ENCODE results near the gene MYEOV.

The MYEOV gene

DNA sequence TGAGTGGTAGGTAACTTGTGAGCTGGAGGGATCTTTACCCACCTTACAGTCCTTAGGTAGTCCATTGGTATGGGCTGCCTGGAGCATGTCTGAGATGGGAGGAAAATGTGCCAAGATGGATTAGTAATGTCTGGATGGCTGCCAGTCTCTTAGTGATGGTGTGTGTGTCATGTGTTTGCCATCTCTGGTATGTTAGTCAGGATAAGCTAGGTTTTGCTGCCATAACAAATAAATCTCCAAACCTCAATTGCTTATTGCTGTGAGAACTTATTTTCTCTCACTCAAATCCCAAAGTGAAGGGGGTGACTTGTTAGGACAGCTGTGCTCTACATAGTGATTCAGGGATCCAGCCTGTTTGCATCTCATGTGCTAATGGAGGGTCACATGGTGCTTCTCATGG is 40.9 kb upstream of the MYEOV start:
- peaks cover 28% of the 10 kb centered on the region for H3K27me3 ChIP-seq (ENCODE audit: insufficient read depth, low read length)

DNA sequence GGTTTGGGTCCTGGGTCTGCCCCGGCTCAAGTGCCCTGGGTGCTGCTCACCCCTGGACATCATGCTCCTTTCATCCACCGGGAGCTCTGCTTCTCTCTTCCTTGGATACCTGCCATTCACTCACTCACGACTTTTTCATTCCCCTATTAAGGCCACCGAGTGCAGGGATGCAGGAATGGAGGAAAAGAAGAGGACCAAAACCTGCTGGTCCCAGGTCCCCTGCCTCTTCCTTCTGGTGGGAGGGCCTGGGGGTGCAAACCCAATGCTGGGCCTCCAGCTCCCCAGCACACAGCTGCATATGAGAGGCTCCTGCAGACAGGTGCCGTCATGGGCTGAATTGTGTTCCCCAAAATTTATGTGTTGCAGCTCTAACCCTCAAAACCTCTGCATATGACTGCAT is 36.8 kb upstream of the MYEOV start:
- Histone ChIP-seq H3K79me2 (ENCODE audit: control insufficient read depth, insufficient read depth, low read length, unreplicated experiment) (no peaks in the 10 kb centered on the region), H3K4me3 (ENCODE audit: low read depth, low read length) (no peak overlapping the region), H2AFZ (ENCODE audit: low read length, unreplicated experiment) (no peak overlapping the region), H3K36me3 (ENCODE audit: insufficient read depth, low read length) (no peaks in the 10 kb centered on the region), H3K27ac (ENCODE audit: low read depth, low read length) (no peak overlapping the region), H3K27me3 (ENCODE audit: insufficient read depth, low read length) (peaks cover 20% of the 10 kb centered on the region), H3K4me1 (ENCODE audit: control insufficient read depth, insufficient read depth, low read length, unreplicated experiment) (no peaks in the 10 kb centered on the region)

More for the DNA sequence above, 40.9 kb upstream of the MYEOV start:
- H2AFZ ChIP-seq (ENCODE audit: low read length, unreplicated experiment), result no peak overlapping the region
- no peaks in the 10 kb centered on the region for H3K36me3 ChIP-seq (ENCODE audit: insufficient read depth, low read length)
- H3K27ac ChIP-seq (ENCODE audit: low read depth, low read length), result no peak overlapping the region
- H3K4me1 ChIP-seq (ENCODE audit: control insufficient read depth, insufficient read depth, low read length, unreplicated experiment), result no peaks in the 10 kb centered on the region
- no peaks in the 10 kb centered on the region for H3K79me2 ChIP-seq (ENCODE audit: control insufficient read depth, insufficient read depth, low read length, unreplicated experiment)
- H3K4me3 ChIP-seq (ENCODE audit: low read depth, low read length), result no peak overlapping the region

DNA sequence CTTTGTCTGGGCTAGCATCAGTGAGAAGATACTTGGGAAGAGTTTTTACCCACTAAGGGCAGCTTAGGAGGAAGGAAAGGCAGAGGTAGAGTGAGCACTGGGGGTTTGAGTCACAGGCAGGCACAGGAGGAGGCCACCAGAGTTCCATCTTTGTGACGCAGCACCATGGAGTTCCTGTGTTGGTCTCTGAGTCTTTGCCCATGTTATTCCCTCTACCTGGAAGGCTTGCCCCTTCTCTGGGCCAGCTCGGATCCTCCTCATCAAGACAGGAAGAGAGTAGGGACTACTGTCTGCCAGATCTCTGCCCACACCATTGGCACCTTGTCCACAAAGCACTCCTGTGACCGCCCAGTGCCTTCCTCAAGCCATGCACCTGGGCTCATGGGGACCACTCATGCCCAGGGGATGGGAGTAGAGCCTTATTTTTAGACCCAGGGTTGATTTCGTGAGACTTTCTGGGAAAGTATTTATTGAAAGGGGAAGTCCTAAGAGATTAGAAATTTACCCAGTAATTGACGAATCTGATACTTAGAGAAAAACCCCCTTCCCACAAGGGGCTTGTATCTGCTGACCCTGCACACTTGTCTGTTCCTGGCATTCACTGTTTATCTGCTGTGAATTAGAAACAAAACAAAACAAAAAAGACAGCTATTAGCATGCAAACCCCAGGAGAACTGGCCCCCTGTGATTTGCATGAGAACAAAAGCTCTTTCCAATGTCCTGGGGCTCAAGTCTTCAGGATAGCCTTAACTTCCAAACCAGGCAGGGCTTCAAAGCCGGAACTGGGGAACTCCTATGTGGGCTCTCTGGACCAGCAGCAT is 35.9 kb upstream of the MYEOV start:
- no peaks in the 10 kb centered on the region for H3K79me2 ChIP-seq (ENCODE audit: control insufficient read depth, insufficient read depth, low read length, unreplicated experiment)
- no peak overlapping the region for H3K4me3 ChIP-seq (ENCODE audit: low read depth, low read length)
- no peaks in the 10 kb centered on the region for H3K4me1 ChIP-seq (ENCODE audit: control insufficient read depth, insufficient read depth, low read length, unreplicated experiment)
- no peaks in the 10 kb centered on the region for H3K36me3 ChIP-seq (ENCODE audit: insufficient read depth, low read length)
- no peak overlapping the region for H2AFZ ChIP-seq (ENCODE audit: low read length, unreplicated experiment)
- H3K27me3 ChIP-seq (ENCODE audit: insufficient read depth, low read length), result peaks cover 20% of the 10 kb centered on the region
- no peak overlapping the region for H3K27ac ChIP-seq (ENCODE audit: low read depth, low read length)

DNA sequence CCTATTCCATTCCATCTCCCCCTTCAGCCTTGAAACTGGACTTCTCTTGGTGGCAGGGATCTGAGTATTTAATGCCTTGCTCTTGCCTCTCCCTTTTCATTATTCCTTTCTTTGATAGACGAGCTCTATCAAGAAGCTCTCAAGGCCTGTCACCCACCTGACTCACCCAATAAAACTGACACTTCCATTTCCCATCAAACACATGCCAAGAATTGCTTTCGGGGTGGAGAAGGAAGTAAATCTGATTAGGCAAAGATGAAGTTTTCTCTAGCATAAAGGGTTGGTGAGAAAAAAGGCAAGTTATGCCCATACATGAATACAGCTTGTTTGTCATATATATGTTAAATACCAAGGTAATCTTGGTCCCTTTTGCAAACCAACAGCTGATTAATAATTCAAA is 34.9 kb upstream of the MYEOV start:
- no peaks in the 10 kb centered on the region for H3K79me2 ChIP-seq (ENCODE audit: control insufficient read depth, insufficient read depth, low read length, unreplicated experiment)
- no peaks in the 10 kb centered on the region for H3K4me1 ChIP-seq (ENCODE audit: control insufficient read depth, insufficient read depth, low read length, unreplicated experiment)
- no peaks in the 10 kb centered on the region for H3K36me3 ChIP-seq (ENCODE audit: insufficient read depth, low read length)
- no peak overlapping the region for H3K27ac ChIP-seq (ENCODE audit: low read depth, low read length)
- H3K4me3 ChIP-seq (ENCODE audit: low read depth, low read length), result no peak overlapping the region
- H3K27me3 ChIP-seq (ENCODE audit: insufficient read depth, low read length), result peaks cover 20% of the 10 kb centered on the region
- no peak overlapping the region for H2AFZ ChIP-seq (ENCODE audit: low read length, unreplicated experiment)

DNA sequence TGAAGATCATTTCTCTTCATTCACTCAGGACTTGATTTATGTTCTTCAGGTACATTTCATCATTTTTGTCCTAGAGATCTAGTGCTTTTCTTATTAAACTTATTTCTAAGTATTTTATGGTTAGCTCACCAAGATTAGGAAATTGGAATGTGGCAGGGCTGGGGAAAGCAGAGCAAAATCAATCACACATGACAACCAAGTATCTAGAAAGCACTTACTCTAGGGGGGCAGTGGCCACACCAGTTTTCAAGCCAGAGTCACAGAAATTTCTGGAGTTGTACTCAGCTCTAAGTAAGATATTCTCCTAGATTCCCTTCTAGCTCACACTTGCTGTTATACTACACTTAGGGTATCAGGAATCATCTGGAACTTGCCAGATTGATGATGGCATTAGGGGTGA is 33.3 kb upstream of the MYEOV start:
- H3K4me1 ChIP-seq (ENCODE audit: control insufficient read depth, insufficient read depth, low read length, unreplicated experiment), result no peaks in the 10 kb centered on the region
- H3K27ac ChIP-seq (ENCODE audit: low read depth, low read length), result no peak overlapping the region
- no peak overlapping the region for H3K4me3 ChIP-seq (ENCODE audit: low read depth, low read length)
- H3K27me3 ChIP-seq (ENCODE audit: insufficient read depth, low read length), result peaks cover 17% of the 10 kb centered on the region
- H2AFZ ChIP-seq (ENCODE audit: low read length, unreplicated experiment), result no peak overlapping the region
- H3K36me3 ChIP-seq (ENCODE audit: insufficient read depth, low read length), result no peaks in the 10 kb centered on the region
- no peaks in the 10 kb centered on the region for H3K79me2 ChIP-seq (ENCODE audit: control insufficient read depth, insufficient read depth, low read length, unreplicated experiment)

DNA sequence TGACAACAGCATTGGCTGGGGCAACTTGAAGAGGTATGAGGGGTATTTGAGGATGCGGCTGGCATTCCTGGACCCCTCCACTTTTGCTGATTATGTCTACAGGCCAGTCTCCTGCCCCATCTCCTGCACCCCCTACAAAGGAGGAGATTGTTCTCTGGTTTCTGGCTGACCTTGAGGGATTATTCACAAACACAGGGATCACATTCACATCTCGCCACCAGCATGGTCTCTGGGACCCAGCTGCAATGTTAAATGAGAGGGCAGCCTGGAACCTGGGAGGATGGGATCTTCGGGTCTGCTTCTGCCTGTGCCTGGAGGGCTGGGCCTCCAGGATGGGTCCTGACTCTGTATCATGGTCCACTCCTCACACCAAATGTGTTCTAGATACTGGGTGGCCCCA is 32.8 kb upstream of the MYEOV start:
- Histone ChIP-seq H3K4me3 (ENCODE audit: low read depth, low read length) (no peak overlapping the region), H3K27me3 (ENCODE audit: insufficient read depth, low read length) (peaks cover 12% of the 10 kb centered on the region), H2AFZ (ENCODE audit: low read length, unreplicated experiment) (no peak overlapping the region), H3K4me1 (ENCODE audit: control insufficient read depth, insufficient read depth, low read length, unreplicated experiment) (no peaks in the 10 kb centered on the region), H3K79me2 (ENCODE audit: control insufficient read depth, insufficient read depth, low read length, unreplicated experiment) (no peaks in the 10 kb centered on the region), H3K36me3 (ENCODE audit: insufficient read depth, low read length) (no peaks in the 10 kb centered on the region), H3K27ac (ENCODE audit: low read depth, low read length) (no peak overlapping the region)

DNA sequence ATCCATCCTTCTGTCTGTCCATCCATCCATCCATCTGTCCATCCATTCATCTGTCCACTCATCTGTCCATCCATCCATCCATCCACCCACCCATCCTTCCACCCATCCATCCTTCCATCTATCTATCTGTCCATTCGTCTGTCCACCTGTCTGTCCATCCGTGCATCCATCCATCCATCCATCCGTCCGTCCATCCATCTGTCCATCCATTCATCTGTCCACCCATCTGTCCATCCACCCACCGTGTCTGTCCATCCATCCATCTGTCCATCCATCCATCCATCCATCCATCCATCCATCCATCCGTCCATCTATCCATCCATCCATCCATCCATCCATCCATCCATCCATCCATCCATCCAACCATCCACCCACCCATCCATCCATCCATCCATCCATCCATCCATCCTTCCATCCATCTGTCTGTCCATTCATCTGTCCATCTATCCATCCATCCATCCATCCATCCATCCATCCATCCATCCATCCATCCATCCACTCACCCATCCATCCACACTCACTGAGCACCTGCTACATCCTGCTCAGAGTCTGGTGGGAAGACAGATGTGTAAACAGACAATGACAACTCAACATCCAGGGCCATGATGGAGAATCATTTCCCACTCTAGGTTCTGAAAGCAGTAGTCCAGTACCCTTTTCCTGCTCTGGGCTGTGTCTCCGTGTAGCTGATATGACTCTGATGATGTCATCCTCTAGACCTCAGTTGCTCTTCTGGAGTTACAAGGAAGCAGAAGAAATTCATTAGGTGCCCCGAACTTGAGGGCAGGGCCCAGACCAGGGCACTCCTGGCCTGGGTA is 30.8 kb upstream of the MYEOV start:
- Histone ChIP-seq H3K27me3 (ENCODE audit: insufficient read depth, low read length) (peaks cover 5% of the 10 kb centered on the region; the same call in 1 of the 2 replicates), H3K36me3 (ENCODE audit: insufficient read depth, low read length) (no peaks in the 10 kb centered on the region), H2AFZ (ENCODE audit: low read length, unreplicated experiment) (no peak overlapping the region), H3K79me2 (ENCODE audit: control insufficient read depth, insufficient read depth, low read length, unreplicated experiment) (no peaks in the 10 kb centered on the region), H3K4me3 (ENCODE audit: low read depth, low read length) (no peak overlapping the region), H3K27ac (ENCODE audit: low read depth, low read length) (no peak overlapping the region), H3K4me1 (ENCODE audit: control insufficient read depth, insufficient read depth, low read length, unreplicated experiment) (no peaks in the 10 kb centered on the region)

DNA sequence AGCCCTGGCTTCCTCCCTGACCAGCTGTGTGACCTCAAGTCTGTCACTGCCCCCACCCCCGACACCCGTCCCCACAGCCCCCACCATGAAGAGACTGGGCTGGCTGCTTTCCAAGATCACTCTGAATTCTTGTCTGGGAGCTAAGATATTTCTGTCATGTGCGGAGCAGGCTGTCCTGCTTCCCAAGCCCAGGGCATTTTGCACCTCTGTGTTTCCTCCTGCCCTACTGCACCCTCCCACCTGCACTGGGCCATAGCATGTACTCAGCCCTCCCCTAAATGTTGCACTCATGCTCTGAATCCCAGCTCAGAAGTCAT is 30.3 kb upstream of the MYEOV start:
- H3K79me2 ChIP-seq (ENCODE audit: control insufficient read depth, insufficient read depth, low read length, unreplicated experiment), result no peaks in the 10 kb centered on the region
- H3K4me1 ChIP-seq (ENCODE audit: control insufficient read depth, insufficient read depth, low read length, unreplicated experiment), result no peaks in the 10 kb centered on the region
- no peak overlapping the region for H3K27ac ChIP-seq (ENCODE audit: low read depth, low read length)
- H3K36me3 ChIP-seq (ENCODE audit: insufficient read depth, low read length), result no peaks in the 10 kb centered on the region
- no peak overlapping the region for H2AFZ ChIP-seq (ENCODE audit: low read length, unreplicated experiment)
- no peak overlapping the region for H3K4me3 ChIP-seq (ENCODE audit: low read depth, low read length)
- no peaks in the 10 kb centered on the region; the same call in 1 of the 2 replicates for H3K27me3 ChIP-seq (ENCODE audit: insufficient read depth, low read length)

DNA sequence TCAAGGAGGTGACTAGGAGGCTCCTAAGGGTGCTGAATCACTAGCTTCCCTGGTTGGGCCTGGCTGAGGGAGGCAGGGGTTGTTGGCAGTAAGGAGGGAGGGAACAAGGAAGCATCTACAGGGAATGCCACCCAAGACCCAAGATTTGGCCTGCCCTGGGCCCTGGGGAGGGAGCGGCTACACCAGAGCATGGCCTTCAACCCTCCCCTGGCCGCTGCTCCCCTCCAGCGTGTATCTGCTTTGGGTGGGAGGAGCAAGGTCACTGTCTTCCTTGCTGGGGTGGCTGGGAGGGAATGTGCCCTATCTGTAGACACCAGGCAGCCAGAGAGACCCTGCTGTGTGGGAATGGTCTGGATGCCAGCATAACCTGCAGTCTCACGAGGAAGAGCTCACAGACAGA is 29.5 kb upstream of the MYEOV start:
- Histone ChIP-seq H3K36me3 (ENCODE audit: insufficient read depth, low read length) (no peaks in the 10 kb centered on the region), H2AFZ (ENCODE audit: low read length, unreplicated experiment) (no peak overlapping the region), H3K27me3 (ENCODE audit: insufficient read depth, low read length) (no peaks in the 10 kb centered on the region; the same call in 1 of the 2 replicates), H3K4me1 (ENCODE audit: control insufficient read depth, insufficient read depth, low read length, unreplicated experiment) (no peaks in the 10 kb centered on the region), H3K4me3 (ENCODE audit: low read depth, low read length) (no peak overlapping the region), H3K27ac (ENCODE audit: low read depth, low read length) (no peak overlapping the region), H3K79me2 (ENCODE audit: control insufficient read depth, insufficient read depth, low read length, unreplicated experiment) (no peaks in the 10 kb centered on the region)

DNA sequence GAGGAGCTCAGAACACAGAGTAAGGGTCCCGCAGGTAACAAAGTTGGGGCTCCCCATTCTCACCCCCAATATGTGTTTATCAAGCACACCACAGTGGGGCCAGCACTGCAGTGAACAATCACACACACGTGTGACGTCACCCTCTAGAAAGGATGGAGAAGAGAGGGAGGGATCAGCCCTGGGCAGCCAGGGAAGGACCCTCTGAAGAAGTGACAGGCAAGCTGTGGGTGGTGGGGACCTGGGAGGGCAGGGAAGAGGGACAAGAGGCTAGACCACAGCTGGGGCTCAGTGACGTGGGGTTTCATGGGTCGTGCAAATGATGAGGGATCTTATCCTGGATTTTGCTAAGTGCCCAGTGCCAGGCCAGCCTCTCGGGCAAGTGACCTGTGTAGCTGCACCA is 28.7 kb upstream of the MYEOV start:
- Histone ChIP-seq H3K4me3 (ENCODE audit: low read depth, low read length) (no peak overlapping the region), H3K27ac (ENCODE audit: low read depth, low read length) (no peak overlapping the region), H3K79me2 (ENCODE audit: control insufficient read depth, insufficient read depth, low read length, unreplicated experiment) (no peaks in the 10 kb centered on the region), H3K27me3 (ENCODE audit: insufficient read depth, low read length) (no peaks in the 10 kb centered on the region; the same call in 1 of the 2 replicates), H3K36me3 (ENCODE audit: insufficient read depth, low read length) (no peaks in the 10 kb centered on the region), H3K4me1 (ENCODE audit: control insufficient read depth, insufficient read depth, low read length, unreplicated experiment) (no peaks in the 10 kb centered on the region), H2AFZ (ENCODE audit: low read length, unreplicated experiment) (no peak overlapping the region)

Data from ACC112 (cell line).